CD4-positive, alpha-beta T cell treated with Interleukin-6 for 4 hours (primary cell): Measurements from ENCODE around the gene COLGALT1.
"Not testable (repeated sequence)": the region's sequence is repeated elsewhere in the genome, so short reads cannot be mapped to it uniquely, and the experiment has no call there.

Experiments
- DNase-seq: peaks from one replicate; pipeline ENCODE4 v3.0.0-alpha.2; 2020; ENCODE audit warnings: mixed read lengths

The COLGALT1 gene

DNA sequence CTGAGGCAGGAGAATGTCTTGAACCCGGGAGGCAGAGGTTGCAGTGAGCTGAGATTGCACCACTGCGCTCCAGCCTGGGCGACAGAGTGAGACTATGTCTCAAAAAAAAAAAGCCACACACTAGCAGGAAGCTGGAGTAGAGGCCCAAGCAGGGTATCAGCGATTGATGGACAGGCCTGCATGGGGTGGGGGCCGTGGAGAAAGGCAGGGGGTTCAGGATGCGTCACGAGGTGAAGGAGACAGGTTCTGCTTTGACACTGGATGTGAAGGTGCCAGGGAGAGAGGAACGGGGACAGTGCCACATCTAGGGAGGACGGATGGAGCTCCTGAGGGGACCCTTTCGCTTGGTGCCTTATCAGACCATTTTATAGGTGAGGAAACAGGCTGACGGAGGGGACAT is 7.1 kb downstream of the COLGALT1 start:
- DNase-seq = no peak

DNA sequence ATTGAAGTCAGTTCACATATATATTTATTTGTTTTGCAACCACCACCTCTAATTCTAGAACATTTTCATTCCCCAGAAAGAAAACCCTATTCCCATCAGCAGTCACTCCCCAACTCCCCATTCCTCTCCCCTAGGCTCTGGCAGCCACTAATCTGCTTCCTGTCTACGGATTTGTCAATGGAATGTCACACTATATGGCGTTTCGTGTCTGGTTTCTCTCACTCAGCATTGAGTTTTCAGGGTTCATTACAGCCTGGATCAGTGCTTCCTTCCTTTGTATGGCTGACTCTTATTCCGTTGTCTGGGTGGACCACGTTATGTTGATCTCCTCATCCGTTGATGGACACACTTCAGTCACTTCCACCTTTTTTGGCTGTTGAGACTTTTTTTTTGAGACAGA is 9.3 kb downstream of the COLGALT1 start:
- DNase-seq = no peak

GRCh38 chr19:17565611-17566010 is 10.2 kb downstream of the COLGALT1 start:
- no peak for DNase-seq

DNA sequence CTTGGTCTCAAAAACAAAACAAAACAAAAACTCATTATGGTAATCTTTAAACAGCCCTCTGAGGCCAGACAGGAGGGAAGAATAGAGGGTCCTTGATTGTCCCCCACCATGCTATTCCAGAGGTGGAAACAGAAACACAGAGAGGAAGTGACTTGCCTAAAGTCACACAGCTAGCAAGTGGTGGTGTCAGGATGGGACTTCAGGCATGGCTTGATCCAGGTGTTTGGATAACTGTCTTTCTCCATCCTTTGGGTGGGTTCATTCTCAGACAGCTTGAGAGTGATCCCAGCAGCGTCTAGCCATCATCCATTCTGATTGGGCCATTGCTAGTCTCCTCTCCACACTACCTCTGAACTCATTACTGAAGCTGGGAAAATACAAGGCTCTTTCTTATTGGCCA is 12.5 kb downstream of the COLGALT1 start:
- no peak for DNase-seq

GRCh38 chr19:17570291-17570690 is 14.8 kb downstream of the COLGALT1 start:
- DNase-seq = not testable (repeated sequence)

GRCh38 chr19:17570791-17571190 is 15.3 kb downstream of the COLGALT1 start:
- no peak for DNase-seq

DNA sequence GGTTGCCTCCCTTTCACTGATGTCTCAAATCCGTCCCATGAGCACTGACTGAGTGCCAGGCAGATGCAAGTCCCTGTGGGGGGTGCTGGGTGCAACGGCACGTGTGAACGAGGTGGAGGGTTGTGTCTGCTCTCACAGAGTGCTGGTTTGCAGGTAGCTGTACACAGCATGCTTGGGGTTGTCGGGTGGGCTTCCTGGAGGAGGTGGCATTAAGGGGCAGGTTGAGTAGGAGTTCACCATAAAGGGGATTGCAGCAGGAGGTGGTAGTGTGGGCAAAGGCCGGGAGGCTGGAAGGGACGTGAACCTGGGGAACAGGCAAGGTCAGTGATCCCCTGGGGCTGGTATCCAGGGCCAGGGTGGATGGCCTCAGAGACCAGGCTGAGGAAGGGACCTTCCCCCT is 17.2 kb downstream of the COLGALT1 start:
- no peak for DNase-seq

- no peak for DNase-seq
Measured at GRCh38 chr19:17575871-17576757, 20.7 kb downstream of the COLGALT1 start.

DNA sequence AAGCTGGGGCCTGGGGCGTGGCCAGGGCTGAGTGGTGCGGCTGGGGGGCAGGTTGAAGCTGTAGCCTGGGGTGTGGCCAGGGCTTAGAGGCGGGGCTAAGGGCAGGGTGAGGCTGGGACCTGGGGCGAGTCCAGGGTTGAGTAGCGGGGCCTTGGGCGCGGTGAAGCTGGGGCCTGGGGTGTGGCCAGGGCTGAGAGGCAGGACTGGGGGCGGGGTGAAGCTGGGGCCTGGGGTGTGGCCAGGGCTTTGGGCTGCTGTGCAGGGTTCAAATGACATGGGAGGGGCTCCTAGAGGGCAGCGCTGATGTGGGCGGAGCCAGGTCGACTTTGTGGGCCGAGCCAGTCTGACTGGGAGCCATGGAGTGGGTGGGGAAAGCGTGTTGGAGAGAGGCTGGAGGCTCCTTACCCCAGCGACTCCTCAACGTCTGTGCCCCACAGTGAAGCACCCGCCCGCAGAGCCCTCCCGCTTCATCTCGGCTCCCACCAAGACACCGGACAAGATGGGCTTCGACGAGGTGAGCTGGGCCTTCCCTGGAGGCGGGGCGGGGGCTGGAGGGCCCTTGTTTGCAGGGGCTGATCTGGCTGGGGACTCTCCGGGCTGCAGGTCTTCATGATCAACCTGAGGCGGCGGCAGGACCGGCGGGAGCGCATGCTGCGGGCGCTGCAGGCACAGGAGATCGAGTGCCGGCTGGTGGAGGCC is 21.5 kb downstream of the COLGALT1 start:
- DNase-seq = no peak

DNA sequence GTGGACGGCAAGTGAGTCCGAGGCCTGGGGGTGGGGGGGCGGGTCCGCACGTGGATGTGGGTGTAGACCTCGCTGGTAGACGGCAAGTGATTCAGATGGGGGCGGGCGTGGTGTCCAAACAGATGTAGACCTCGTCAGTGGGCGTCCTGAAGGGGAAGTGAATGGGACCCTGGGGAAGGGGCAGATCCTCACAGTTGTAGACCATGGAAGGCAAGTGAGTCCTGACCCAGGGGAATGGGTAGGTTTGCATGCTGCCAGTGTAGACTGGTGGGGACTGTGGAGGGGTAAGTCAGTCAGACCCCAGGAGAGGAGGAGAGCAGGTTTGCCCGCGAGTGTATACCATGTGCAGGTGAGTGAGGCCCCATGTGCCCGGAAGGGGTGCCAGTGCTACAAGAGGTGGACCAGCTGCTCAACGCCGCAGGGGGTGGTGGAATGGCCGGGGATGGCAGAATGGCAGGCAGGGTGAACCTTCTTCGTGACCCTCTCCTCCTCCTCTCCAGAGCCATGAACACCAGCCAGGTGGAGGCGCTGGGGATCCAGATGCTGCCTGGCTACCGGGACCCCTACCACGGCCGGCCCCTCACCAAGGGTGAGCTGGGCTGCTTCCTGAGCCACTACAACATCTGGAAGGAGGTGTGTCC is 22.1 kb downstream of the COLGALT1 start:
- no peak for DNase-seq

DNA sequence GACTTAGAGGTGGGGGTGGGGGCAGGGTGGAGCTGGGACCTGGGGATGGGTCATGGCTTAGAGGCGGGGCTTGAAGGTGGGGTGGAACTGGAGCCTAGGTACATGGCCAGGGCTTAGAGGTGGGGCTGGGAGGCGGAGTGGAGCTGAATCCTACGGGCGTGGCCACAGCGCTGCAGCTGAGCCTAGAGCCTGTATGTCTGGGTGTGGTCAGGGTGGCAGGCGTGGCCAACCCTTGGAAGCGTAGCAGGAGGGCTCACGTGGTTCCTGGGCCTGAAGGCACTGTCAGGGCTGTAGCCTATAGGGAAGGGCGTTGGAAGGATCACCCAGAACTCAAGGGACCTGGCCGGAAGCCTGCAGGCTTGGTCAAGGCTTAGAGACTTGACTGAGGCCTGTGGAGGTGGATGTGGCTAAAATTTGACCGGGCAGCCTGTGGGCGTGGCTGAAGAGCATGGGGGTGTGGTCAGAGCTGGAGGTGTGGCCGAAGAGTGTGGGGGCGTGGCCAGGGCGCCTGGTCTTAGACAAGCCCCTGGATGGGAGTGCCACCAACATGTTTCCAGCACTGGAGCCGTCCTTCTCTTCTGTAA is 24.3 kb downstream of the COLGALT1 start:
- no peak for DNase-seq

- no peak for DNase-seq
Measured at GRCh38 chr19:17580470-17581144, 25.2 kb downstream of the COLGALT1 start.

- DNase-seq = no peak
Measured at GRCh38 chr19:17581211-17581874, 25.9 kb downstream of the COLGALT1 start.

DNA sequence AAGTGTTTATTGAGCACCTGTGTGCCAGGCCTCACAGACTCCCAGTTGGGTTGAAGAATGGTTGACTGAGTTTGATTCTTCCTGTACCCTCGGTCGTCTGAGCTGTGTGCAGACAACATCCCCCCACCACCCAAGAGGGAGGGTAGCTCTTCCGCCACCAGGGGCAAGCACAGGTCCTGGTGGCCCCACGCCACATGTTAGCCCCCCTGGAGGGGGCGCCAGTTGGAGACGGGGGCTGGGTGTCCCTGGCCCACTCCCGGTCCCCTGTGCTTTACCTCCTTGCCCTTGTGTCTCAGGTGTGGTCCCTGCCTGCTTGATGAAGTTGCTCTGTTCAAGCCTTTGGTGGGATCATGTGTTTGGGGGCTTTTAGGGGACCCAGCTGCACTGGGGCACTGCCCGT is 27.2 kb downstream of the COLGALT1 start:
- DNase-seq = no peak

DNA sequence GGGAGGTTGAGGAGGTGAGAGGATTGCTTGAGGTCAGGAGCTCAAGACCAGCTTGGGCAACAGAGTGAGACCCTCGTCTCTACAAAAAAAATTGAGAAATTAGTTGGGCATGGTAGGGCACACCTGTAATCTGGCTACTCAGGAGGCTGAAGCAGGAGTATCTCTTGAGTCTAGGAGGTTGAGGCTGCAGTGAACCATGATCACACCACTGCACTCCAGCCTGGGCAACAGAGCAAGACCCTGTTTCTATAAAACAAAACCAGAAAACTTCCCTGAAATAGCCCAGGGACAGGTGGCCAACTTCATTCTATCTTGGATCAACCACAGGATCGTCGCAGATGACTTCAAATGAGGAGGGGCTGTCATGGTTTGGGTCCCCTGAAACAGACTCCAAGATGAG is 28.7 kb downstream of the COLGALT1 start:
- no peak for DNase-seq

DNA sequence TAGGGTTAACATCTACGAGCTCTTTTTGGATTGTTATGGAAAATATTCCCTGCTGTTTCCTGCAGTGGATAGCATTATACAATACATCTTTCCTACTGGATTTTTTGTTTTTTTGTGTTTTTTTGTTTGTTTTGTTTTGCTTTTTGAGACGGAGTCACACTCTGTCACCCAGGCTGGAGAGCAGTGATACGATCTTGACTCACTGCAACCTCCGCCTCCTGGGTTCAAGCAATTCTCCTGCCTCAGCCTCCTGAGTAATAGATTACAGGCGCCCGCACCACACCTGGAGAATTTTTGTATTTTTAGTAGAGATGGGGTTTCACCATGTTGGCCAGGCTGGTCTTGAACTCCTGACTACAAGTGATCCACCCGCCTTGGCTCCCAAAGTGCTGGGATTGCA is 29.9 kb downstream of the COLGALT1 start:
- DNase-seq = not testable (repeated sequence)

DNA sequence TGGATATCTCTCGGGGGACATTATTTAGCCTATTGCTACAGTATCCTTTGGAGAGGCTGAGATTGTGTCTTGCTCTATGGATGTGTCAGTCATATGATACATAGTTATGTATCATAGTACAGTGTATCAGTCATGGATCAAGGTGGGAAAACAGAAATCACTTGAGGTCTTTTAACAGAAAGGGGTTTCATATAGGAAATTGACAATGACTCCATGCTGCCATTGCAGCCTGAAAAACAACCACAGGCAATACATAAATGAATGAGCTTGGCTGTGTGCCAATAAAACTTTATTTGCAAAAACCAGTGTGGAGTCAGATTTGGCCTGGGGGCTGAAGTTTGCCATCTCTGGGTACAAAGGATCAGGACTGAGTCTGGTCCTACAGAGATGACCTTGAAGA is 35.4 kb downstream of the COLGALT1 start:
- DNase-seq = no peak

DNA sequence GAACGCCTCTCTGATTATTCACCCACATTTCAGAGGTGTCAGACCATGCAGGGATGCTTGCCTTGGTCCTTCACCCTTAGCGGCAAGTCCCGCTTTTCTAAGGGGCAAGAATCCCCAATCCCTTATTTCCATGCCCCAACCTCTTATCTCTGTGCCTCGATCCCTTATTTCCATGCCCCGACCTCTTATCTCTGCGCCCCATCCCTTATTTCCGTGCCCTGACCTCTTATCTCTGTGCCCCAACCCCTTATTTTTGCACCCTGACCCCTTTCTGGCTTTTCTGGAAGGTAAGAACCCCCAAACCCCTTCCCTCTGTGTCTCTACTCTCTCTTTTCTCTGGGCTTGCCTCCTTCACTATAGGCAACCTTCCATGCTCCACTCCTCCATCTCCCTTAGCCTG is 38.8 kb downstream of the COLGALT1 start:
- not testable (repeated sequence) for DNase-seq

- DNase-seq = not testable (repeated sequence)
Measured at GRCh38 chr19:17598063-17598462, 42.6 kb downstream of the COLGALT1 start.

DNA sequence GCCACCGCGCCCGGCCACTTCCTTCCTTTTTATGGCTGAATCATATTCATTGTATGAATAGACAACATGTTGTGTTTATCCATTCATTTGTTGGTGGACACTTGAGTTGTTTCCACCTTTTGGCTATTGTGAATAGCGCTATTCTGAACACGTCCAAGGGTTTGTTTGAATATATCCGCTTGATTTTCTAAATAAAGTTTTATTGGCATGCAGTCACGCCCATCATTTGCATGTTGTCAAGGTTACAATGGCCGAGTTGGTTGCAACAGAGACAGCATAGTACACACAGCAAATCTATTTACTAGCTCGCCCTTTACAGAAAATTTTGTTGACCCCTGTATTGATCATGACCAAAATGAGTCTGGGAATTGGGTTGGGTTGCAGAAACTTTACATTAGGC is 43.5 kb downstream of the COLGALT1 start:
- DNase-seq = no peak

GRCh38 chr19:17599780-17600179 is 44.3 kb downstream of the COLGALT1 start:
- no peak for DNase-seq

DNA sequence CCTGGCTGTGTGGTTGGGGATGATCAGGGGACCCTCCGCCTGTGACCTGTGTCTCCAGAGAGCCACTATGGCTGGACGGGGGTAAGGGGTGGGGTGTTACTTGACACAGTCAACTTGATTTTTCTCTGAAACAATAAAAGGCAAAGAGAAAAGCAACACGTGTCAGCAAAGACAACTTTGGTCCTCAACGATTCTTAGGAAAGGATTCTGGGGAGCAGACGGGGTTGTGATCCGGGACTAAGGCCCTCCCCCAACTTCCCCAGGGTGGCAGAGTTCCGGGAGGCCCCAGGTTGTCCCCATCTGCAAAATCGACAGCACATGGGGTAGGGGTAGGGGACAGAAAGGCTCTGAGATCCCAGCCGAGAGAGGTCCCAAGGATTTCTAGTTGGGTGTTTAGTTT is 46.2 kb downstream of the COLGALT1 start:
- DNase-seq = no peak
